ENCODE measurements around the gene DVL3.
A peak's percentile ranks its signal among the peaks of the same experiment; 100 is the strongest.
"Not testable (repeated sequence)": the region's sequence is repeated elsewhere in the genome, so short reads cannot be mapped to it uniquely, and the experiment has no call there.

The DVL3 gene

DNA sequence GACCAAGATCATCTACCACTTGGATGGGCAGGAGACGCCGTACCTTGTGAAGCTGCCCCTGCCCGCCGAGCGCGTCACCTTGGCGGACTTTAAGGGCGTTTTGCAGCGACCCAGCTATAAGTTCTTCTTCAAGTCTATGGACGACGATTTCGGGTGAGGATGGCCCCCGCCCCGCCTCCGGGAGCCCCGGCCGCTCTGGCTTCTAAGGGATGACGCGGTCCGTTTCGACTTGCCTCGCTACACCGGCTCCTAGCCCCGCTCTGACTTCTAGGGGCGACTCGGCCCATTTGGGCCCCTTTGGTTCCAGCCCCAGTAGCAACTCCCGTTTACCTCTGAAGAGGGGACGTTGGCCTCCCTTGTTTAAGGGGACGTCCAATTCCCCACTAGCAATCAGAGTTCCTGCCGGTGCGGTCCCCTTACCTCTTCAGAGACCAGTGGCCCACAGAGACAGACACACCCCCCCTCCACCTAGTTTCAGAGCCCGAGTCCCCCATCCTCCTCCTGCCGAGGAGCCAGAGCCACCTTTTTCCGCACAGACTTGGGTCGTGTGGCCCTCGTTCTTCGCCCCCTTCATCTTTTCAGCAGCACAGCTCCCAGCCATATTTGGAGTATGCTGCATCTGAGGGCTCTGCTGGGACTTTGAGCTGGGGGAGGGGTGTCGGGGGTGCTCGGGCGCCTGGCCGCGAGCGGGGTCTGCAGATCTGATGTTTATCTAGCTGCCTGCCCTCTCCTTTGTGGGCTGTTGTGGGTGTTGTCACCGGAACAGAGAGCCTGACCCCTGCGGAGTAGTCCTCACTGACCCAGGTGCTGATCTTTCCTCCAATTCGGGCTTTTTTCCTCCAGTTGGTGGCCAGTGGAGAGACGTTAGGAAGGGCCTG, 706 bp downstream of the DVL3 start:
- Histone ChIP-seq H3K27ac (ENCODE audit: low read depth, low read length) (peak overlapping the region; percentile 93), H3K9me3 (ENCODE audit: control insufficient read depth, insufficient read depth, low read length) (no peaks in the 10 kb centered on the region), H3K4me3 (ENCODE audit: low read depth, low read length) (peak overlapping the region; percentile 97), H3K4me1 (ENCODE audit: control insufficient read depth, insufficient read depth, low read length) (peaks cover 9% of the 10 kb centered on the region), H3K27me3 (ENCODE audit: control insufficient read depth, insufficient read depth, low read length) (no peaks in the 10 kb centered on the region), H3K9ac (ENCODE audit: low read depth, low read length) (peak overlapping the region; percentile 40), H3K36me3 (ENCODE audit: control insufficient read depth, insufficient read depth, low read length) (no peaks in the 10 kb centered on the region)

DNA sequence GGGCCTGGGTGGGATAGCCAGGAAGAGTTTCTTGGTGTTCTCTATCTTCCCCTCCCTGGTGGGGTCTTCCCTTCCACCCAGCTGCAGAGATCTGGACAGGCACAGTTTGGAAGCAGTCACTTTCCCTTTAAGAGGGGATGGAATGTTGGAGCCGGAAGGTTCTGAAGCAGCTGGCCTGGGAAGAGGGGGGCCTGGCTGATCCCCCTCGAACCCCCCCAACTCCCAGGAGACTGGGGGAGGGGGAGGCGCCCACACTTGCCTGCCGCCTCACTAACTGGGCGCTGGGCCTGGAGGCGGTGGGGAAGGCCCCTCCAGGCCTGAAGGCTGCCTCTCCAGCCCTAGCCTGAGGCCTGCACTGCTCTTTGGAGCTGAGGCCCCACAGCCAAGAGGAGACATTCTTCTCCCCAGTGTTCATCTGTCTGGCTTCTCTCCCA, 1.4 kb downstream of the DVL3 start:
- Histone ChIP-seq H3K4me1 (ENCODE audit: control insufficient read depth, insufficient read depth, low read length) (peaks cover 9% of the 10 kb centered on the region), H3K9me3 (ENCODE audit: control insufficient read depth, insufficient read depth, low read length) (no peaks in the 10 kb centered on the region), H3K9ac (ENCODE audit: low read depth, low read length) (peak overlapping the region; percentile 39), H3K4me3 (ENCODE audit: low read depth, low read length) (peak overlapping the region; percentile 97), H3K27me3 (ENCODE audit: control insufficient read depth, insufficient read depth, low read length) (no peaks in the 10 kb centered on the region), H3K27ac (ENCODE audit: low read depth, low read length) (peak overlapping the region; percentile 93), H3K36me3 (ENCODE audit: control insufficient read depth, insufficient read depth, low read length) (no peaks in the 10 kb centered on the region)

- peak overlapping the region; percentile 97 for H3K4me3 ChIP-seq (ENCODE audit: low read depth, low read length)
- peaks cover 9% of the 10 kb centered on the region for H3K4me1 ChIP-seq (ENCODE audit: control insufficient read depth, insufficient read depth, low read length)
- H3K27ac ChIP-seq (ENCODE audit: low read depth, low read length): peak overlapping the region; percentile 93
- H3K9ac ChIP-seq (ENCODE audit: low read depth, low read length): peak overlapping the region; percentile 39; the same call in 1 of the 2 replicates
- H3K27me3 ChIP-seq (ENCODE audit: control insufficient read depth, insufficient read depth, low read length): no peaks in the 10 kb centered on the region
- H3K36me3 ChIP-seq (ENCODE audit: control insufficient read depth, insufficient read depth, low read length): no peaks in the 10 kb centered on the region
- no peaks in the 10 kb centered on the region for H3K9me3 ChIP-seq (ENCODE audit: control insufficient read depth, insufficient read depth, low read length)
These were observed 2.0 kb downstream of the DVL3 start for GRCh38 chr3:184157206-184157605.

GRCh38 chr3:184158404-184158803, 3.2 kb downstream of the DVL3 start:
- no peak overlapping the region for H3K4me3 ChIP-seq (ENCODE audit: low read depth, low read length)
- H3K36me3 ChIP-seq (ENCODE audit: control insufficient read depth, insufficient read depth, low read length): peaks cover 3% of the 10 kb centered on the region
- H3K4me1 ChIP-seq (ENCODE audit: control insufficient read depth, insufficient read depth, low read length): peaks cover 9% of the 10 kb centered on the region
- no peaks in the 10 kb centered on the region for H3K27me3 ChIP-seq (ENCODE audit: control insufficient read depth, insufficient read depth, low read length)
- no peak overlapping the region for H3K9ac ChIP-seq (ENCODE audit: low read depth, low read length)
- H3K27ac ChIP-seq (ENCODE audit: low read depth, low read length): no peak overlapping the region
- H3K9me3 ChIP-seq (ENCODE audit: control insufficient read depth, insufficient read depth, low read length): no peaks in the 10 kb centered on the region

- H3K4me3 ChIP-seq (ENCODE audit: low read depth, low read length): no peak overlapping the region
- no peak overlapping the region for H3K27ac ChIP-seq (ENCODE audit: low read depth, low read length)
These were observed 5.3 kb downstream of the DVL3 start for GRCh38 chr3:184160456-184160855.

GRCh38 chr3:184162571-184163070, 7.4 kb downstream of the DVL3 start:
- H3K27ac ChIP-seq (ENCODE audit: low read depth, low read length); H3K4me1 ChIP-seq (ENCODE audit: control insufficient read depth, insufficient read depth, low read length); H3K4me3 ChIP-seq (ENCODE audit: low read depth, low read length); H3K9ac ChIP-seq (ENCODE audit: low read depth, low read length); H3K9me3 ChIP-seq (ENCODE audit: control insufficient read depth, insufficient read depth, low read length); H3K27me3 ChIP-seq (ENCODE audit: control insufficient read depth, insufficient read depth, low read length): not testable (repeated sequence)
- H3K36me3 ChIP-seq (ENCODE audit: control insufficient read depth, insufficient read depth, low read length): peaks cover 45% of the 10 kb centered on the region

More at GRCh38 chr3:184160456-184160855, 5.3 kb downstream of the DVL3 start:
- Histone ChIP-seq H3K27me3 (ENCODE audit: control insufficient read depth, insufficient read depth, low read length) (no peaks in the 10 kb centered on the region), H3K4me1 (ENCODE audit: control insufficient read depth, insufficient read depth, low read length) (peaks cover 9% of the 10 kb centered on the region), H3K36me3 (ENCODE audit: control insufficient read depth, insufficient read depth, low read length) (peaks cover 24% of the 10 kb centered on the region), H3K9ac (ENCODE audit: low read depth, low read length) (no peak overlapping the region), H3K9me3 (ENCODE audit: control insufficient read depth, insufficient read depth, low read length) (no peaks in the 10 kb centered on the region)

DNA sequence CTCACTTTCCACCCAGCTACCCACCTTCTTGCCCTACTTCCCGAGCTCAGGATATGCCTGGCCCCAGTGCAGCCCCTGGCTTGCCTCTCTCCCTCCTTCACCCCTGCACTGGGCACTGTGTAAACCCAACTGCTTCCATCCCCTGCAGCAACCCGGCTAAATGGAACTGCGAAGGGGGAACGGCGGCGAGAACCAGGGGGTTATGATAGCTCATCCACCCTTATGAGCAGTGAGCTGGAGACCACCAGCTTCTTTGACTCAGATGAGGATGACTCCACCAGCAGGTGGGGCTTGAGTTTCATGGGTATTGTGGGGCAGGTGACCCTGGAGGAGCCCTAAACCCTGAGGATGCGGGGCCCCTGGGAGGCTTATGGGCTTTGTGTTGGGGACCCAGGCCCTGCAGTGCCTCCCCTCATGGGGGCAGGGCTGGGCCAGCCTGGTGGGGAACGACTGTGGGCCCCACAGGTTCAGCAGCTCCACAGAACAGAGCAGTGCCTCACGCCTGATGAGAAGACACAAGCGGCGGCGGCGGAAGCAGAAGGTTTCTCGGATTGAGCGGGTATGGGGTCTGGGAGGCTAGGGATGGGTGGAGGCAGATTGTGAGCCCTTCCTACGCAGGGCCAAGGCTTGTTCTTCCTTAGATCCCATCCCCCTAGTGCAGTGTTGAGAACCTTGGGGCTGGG, 9.6 kb downstream of the DVL3 start:
- Histone ChIP-seq H3K9ac (ENCODE audit: low read depth, low read length) (no peak overlapping the region), H3K27ac (ENCODE audit: low read depth, low read length) (no peak overlapping the region), H3K4me3 (ENCODE audit: low read depth, low read length) (no peak overlapping the region), H3K9me3 (ENCODE audit: control insufficient read depth, insufficient read depth, low read length) (no peaks in the 10 kb centered on the region), H3K4me1 (ENCODE audit: control insufficient read depth, insufficient read depth, low read length) (no peaks in the 10 kb centered on the region), H3K27me3 (ENCODE audit: control insufficient read depth, insufficient read depth, low read length) (no peaks in the 10 kb centered on the region), H3K36me3 (ENCODE audit: control insufficient read depth, insufficient read depth, low read length) (peaks cover 65% of the 10 kb centered on the region)

GRCh38 chr3:184165543-184165942, 10.4 kb downstream of the DVL3 start:
- Histone ChIP-seq H3K9ac (ENCODE audit: low read depth, low read length) (no peak overlapping the region), H3K36me3 (ENCODE audit: control insufficient read depth, insufficient read depth, low read length) (peaks cover 71% of the 10 kb centered on the region), H3K4me3 (ENCODE audit: low read depth, low read length) (no peak overlapping the region), H3K9me3 (ENCODE audit: control insufficient read depth, insufficient read depth, low read length) (no peaks in the 10 kb centered on the region), H3K27me3 (ENCODE audit: control insufficient read depth, insufficient read depth, low read length) (no peaks in the 10 kb centered on the region), H3K27ac (ENCODE audit: low read depth, low read length) (no peak overlapping the region), H3K4me1 (ENCODE audit: control insufficient read depth, insufficient read depth, low read length) (no peaks in the 10 kb centered on the region)

GRCh38 chr3:184166671-184167070, 11.5 kb downstream of the DVL3 start:
- Histone ChIP-seq H3K36me3 (ENCODE audit: control insufficient read depth, insufficient read depth, low read length) (peaks cover 82% of the 10 kb centered on the region), H3K4me1 (ENCODE audit: control insufficient read depth, insufficient read depth, low read length) (no peaks in the 10 kb centered on the region), H3K9ac (ENCODE audit: low read depth, low read length) (no peak overlapping the region), H3K4me3 (ENCODE audit: low read depth, low read length) (no peak overlapping the region), H3K27me3 (ENCODE audit: control insufficient read depth, insufficient read depth, low read length) (no peaks in the 10 kb centered on the region), H3K27ac (ENCODE audit: low read depth, low read length) (no peak overlapping the region), H3K9me3 (ENCODE audit: control insufficient read depth, insufficient read depth, low read length) (no peaks in the 10 kb centered on the region)

GRCh38 chr3:184167786-184168185, 12.6 kb downstream of the DVL3 start:
- H3K4me3 ChIP-seq (ENCODE audit: low read depth, low read length): no peak overlapping the region
- H3K36me3 ChIP-seq (ENCODE audit: control insufficient read depth, insufficient read depth, low read length): peaks cover 86% of the 10 kb centered on the region
- H3K9me3 ChIP-seq (ENCODE audit: control insufficient read depth, insufficient read depth, low read length): no peaks in the 10 kb centered on the region
- H3K4me1 ChIP-seq (ENCODE audit: control insufficient read depth, insufficient read depth, low read length): no peaks in the 10 kb centered on the region
- H3K9ac ChIP-seq (ENCODE audit: low read depth, low read length): no peak overlapping the region
- no peak overlapping the region for H3K27ac ChIP-seq (ENCODE audit: low read depth, low read length)
- H3K27me3 ChIP-seq (ENCODE audit: control insufficient read depth, insufficient read depth, low read length): no peaks in the 10 kb centered on the region
